HEK293T (cell line): ENCODE results near the gene CBX2.

ENCODE experiments used
- BHLHE40 ChIP-seq: fragments of 450-650 bp; IDR thresholded peaks from 2 replicates; pipeline ENCODE4 v1.6.1; 2016; ENCODE audit warnings: mild to moderate bottlenecking, moderate library complexity, borderline replicate concordance
- CTBP1 ChIP-seq: fragments of 450-650 bp; IDR thresholded peaks from 2 replicates; pipeline ENCODE4 v1.6.1; 2016; ENCODE audit warnings: borderline replicate concordance
- FOXM1 ChIP-seq: fragments of 450-650 bp; IDR thresholded peaks from 2 replicates; pipeline ENCODE4 v1.6.1; 2017; ENCODE audit warnings: mild to moderate bottlenecking, borderline replicate concordance
- L3MBTL2 ChIP-seq: fragments of 450-650 bp; conservative IDR thresholded peaks from 2 replicates; pipeline ENCODE4 v1.6.1; 2016; ENCODE audit warnings: mild to moderate bottlenecking
- LEF1 ChIP-seq: fragments of 450-650 bp; IDR thresholded peaks from 2 replicates; pipeline ENCODE4 v1.6.1; 2017; ENCODE audit warnings: mild to moderate bottlenecking, borderline replicate concordance
- SUZ12 ChIP-seq: fragments of 450-650 bp; IDR thresholded peaks from 2 replicates; pipeline ENCODE4 v1.6.1; 2016; ENCODE audit warnings: mild to moderate bottlenecking

DNA sequence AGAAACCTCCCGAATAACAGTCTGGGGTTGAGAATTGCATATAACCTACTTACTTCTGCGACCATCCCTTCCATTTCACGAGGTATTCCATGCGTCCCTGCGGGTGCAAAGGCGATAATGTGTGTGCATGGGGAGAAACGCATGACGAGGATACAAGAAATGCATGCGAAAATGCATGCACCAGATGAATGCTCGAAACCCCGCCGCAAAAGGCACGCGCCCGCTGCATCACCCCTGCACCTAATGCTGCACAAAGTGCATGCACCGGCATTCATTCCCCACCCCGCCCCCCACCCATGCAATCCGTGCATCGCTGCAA lies 18.5 kb downstream of the CBX2 start:
- TF ChIP-seq LEF1 (no peak), CTBP1 (no peak), SUZ12 (no peak), BHLHE40 (no peak), FOXM1 (no peak), L3MBTL2 (0 out of 2 replicates have a peak, but pooled peaks have one; percentile 19)
